Thoracic aorta (tissue), 2 donors: ENCODE measurements around the gene NPC1. TPM values are rescaled to one million over a fixed set of nuclear protein-coding genes. Genes with fewer than 3 reads are reported as not detected.

Experiments
- ATAC-seq: fragments of 150-250 bp; one replicate; pipeline ENCODE4 v1.8.0; 2017; ENCODE audit warnings: low read depth; ENCODE audit not compliant: insufficient number of reproducible peaks, low FRiP score
- DNase-seq: peaks from one replicate; pipeline ENCODE4 v3.0.0-alpha.2; 2020; ENCODE audit warnings: low spot score
- H3K27ac ChIP-seq, 2 donors: fragments of 200-600 bp; sonication (generic); 1 replicate in 1 of 2; 2 replicates in 1 of 2; pipeline ENCODE4 v1.5.1; 2016; ENCODE audit warnings: mild to moderate bottlenecking in 2 of 2, moderate library complexity in 2 of 2
- H3K27me3 ChIP-seq: fragments of 200-600 bp; sonication (generic); replicated peaks from 2 replicates; pipeline ENCODE4 v1.6.0; 2016; ENCODE audit warnings: mild to moderate bottlenecking; ENCODE audit not compliant: insufficient read depth
- H3K36me3 ChIP-seq: fragments of 200-600 bp; sonication (generic); one replicate; pipeline ENCODE4 v1.5.1; 2016
- H3K4me1 ChIP-seq, 2 donors: fragments of 200-600 bp; sonication (generic); 1 replicate in 1 of 2; 2 replicates in 1 of 2; pipeline versions ENCODE4 v1.5.1 to v1.6.0; 2016; ENCODE audit warnings: low read depth in 2 of 2, mild to moderate bottlenecking in 1 of 2; ENCODE audit not compliant: control insufficient read depth in 1 of 2
- H3K4me3 ChIP-seq: fragments of 200-600 bp; sonication (generic); 2 replicates; pipeline ENCODE4 v1.5.1; 2016; ENCODE audit warnings: mild to moderate bottlenecking
- H3K9me3 ChIP-seq: fragments of 200-600 bp; sonication (generic); 2 replicates; pipeline ENCODE4 v1.5.1; 2016
- CTCF ChIP-seq: fragments of 200-600 bp; sonication (generic); IDR thresholded peaks from one replicate; pipeline ENCODE4 v1.5.1; 2019; ENCODE audit warnings: antibody characterized with exemption
- total RNA-seq, 2 donors: library from RNA; depleted of rRNA; stranded (reverse); fragments of >200 nt; gene quantifications; one replicate each; pipeline versions ENCODE4 v1.1.0 to v1.2.3, GENCODE V29; 2016

NPC1 gene
- total RNA-seq, 2 donors from 2014 or later, result 85.6 to 96.7 TPM

GRCh38 chr18:23572012-23572411 lies 14.3 kb downstream of the NPC1 start:
- peaks cover 29% of the 10 kb centered on the region for H3K36me3 ChIP-seq
- ATAC-seq, result no peak
- no peak overlapping the region for H3K4me3 ChIP-seq
- no peak for DNase-seq
- no peak overlapping the region for H3K27ac ChIP-seq
- no peaks in the 10 kb centered on the region for H3K27me3 ChIP-seq
- peaks cover 14 to 15% of the 10 kb centered on the region in 2 donors for H3K4me1 ChIP-seq
- no peak for TF ChIP-seq CTCF
- H3K9me3 ChIP-seq, result no peaks in the 10 kb centered on the region

GRCh38 chr18:23570912-23571504 lies 15.3 kb downstream of the NPC1 start:
- ATAC-seq, result peak; percentile 60
- Histone ChIP-seq H3K4me1 (peaks cover 14 to 15% of the 10 kb centered on the region in 2 donors), H3K9me3 (no peaks in the 10 kb centered on the region), H3K27ac (no peak overlapping the region), H3K36me3 (peaks cover 36% of the 10 kb centered on the region), H3K4me3 (no peak overlapping the region), H3K27me3 (no peaks in the 10 kb centered on the region)
- no peak for TF ChIP-seq CTCF
- no peak for DNase-seq

- Histone ChIP-seq H3K4me3 (no peak overlapping the region), H3K36me3 (peaks cover 35% of the 10 kb centered on the region), H3K27ac (no peak overlapping the region), H3K4me1 (peaks cover 4 to 8% of the 10 kb centered on the region in 2 donors), H3K9me3 (no peaks in the 10 kb centered on the region), H3K27me3 (no peaks in the 10 kb centered on the region)
- ATAC-seq (no peak), DNase-seq (no peak)
- no peak for TF ChIP-seq CTCF
These were observed 16.8 kb downstream of the NPC1 start for GRCh38 chr18:23569299-23570063.

- Histone ChIP-seq H3K9me3 (no peaks in the 10 kb centered on the region), H3K4me3 (no peak overlapping the region), H3K27ac (no peak overlapping the region), H3K36me3 (peaks cover 40% of the 10 kb centered on the region), H3K27me3 (no peaks in the 10 kb centered on the region), H3K4me1 (no peaks in the 10 kb centered on the region)
- no peak for ATAC-seq
- TF ChIP-seq CTCF, result no peak
- no peak for DNase-seq
These were observed 17.8 kb downstream of the NPC1 start for GRCh38 chr18:23568281-23569138.

- peaks cover 35% of the 10 kb centered on the region for H3K36me3 ChIP-seq
- H3K4me3 ChIP-seq, result no peak overlapping the region
- no peaks in the 10 kb centered on the region for H3K4me1 ChIP-seq
- no peak overlapping the region for H3K27ac ChIP-seq
- ATAC-seq (no peak), DNase-seq (no peak)
- no peaks in the 10 kb centered on the region for H3K27me3 ChIP-seq
- no peaks in the 10 kb centered on the region for H3K9me3 ChIP-seq
- no peak for TF ChIP-seq CTCF
These were observed 18.6 kb downstream of the NPC1 start for GRCh38 chr18:23567671-23568070.
